ENCODE data around the gene LRP8.

Gene LRP8

GRCh38 chr1:53362270-53362669, 34.4 kb upstream of the LRP8 start:
- no peak for DNase-seq (ENCODE audit: low read depth)
- in situ Hi-C loops (cut with HindIII; ENCODE audit: low sequenced_read_pairs), result no loop called here
- no peak for TF ChIP-seq CTCF (IDR thresholded peaks at IDR 0.05; ENCODE audit: low read depth, low read length, missing control alignments)
- H3K4me3 ChIP-seq (ENCODE audit: low read depth, low read length), result no peak overlapping the region

- no peak overlapping the region for H3K4me3 ChIP-seq (ENCODE audit: low read depth, low read length)
- TF ChIP-seq CTCF (IDR thresholded peaks at IDR 0.05; ENCODE audit: low read depth, low read length, missing control alignments), result no peak
- in situ Hi-C loops (cut with HindIII; ENCODE audit: low sequenced_read_pairs), result no loop called here
- DNase-seq (ENCODE audit: low read depth), result no peak
Measured at GRCh38 chr1:53361541-53361961, 33.7 kb upstream of the LRP8 start.

- in situ Hi-C loops (cut with HindIII; ENCODE audit: low sequenced_read_pairs), result no loop called here
- no peak for DNase-seq (ENCODE audit: low read depth)
- no peak for TF ChIP-seq CTCF (IDR thresholded peaks at IDR 0.05; ENCODE audit: low read depth, low read length, missing control alignments)
- H3K4me3 ChIP-seq (ENCODE audit: low read depth, low read length), result no peak overlapping the region
Measured at GRCh38 chr1:53359934-53360276, 32.0 kb upstream of the LRP8 start.

- no peak for TF ChIP-seq CTCF (IDR thresholded peaks at IDR 0.05; ENCODE audit: low read depth, low read length, missing control alignments)
- H3K4me3 ChIP-seq (ENCODE audit: low read depth, low read length), result no peak overlapping the region
- DNase-seq (ENCODE audit: low read depth), result no peak
- in situ Hi-C loops (cut with HindIII; ENCODE audit: low sequenced_read_pairs), result no loop called here
Measured at GRCh38 chr1:53359225-53359933, 31.5 kb upstream of the LRP8 start.

- no peak overlapping the region for H3K4me3 ChIP-seq (ENCODE audit: low read depth, low read length)
- in situ Hi-C loops (cut with HindIII; ENCODE audit: low sequenced_read_pairs), result no loop called here
- TF ChIP-seq CTCF (IDR thresholded peaks at IDR 0.05; ENCODE audit: low read depth, low read length, missing control alignments), result no peak
- no peak for DNase-seq (ENCODE audit: low read depth)
Measured at GRCh38 chr1:53356637-53357036, 28.8 kb upstream of the LRP8 start.

- in situ Hi-C loops (cut with HindIII; ENCODE audit: low sequenced_read_pairs), result no loop called here
Measured at GRCh38 chr1:53354119-53354518, 26.2 kb upstream of the LRP8 start.

More at GRCh38 chr1:53354119-53354518, 26.2 kb upstream of the LRP8 start:
- no peak for DNase-seq (ENCODE audit: low read depth)
- no peak for TF ChIP-seq CTCF (IDR thresholded peaks at IDR 0.05; ENCODE audit: low read depth, low read length, missing control alignments)
- H3K4me3 ChIP-seq (ENCODE audit: low read depth, low read length), result no peak overlapping the region

Data from astrocyte of the cerebellum (primary cell).